GM21717 (cell line): ENCODE data around the gene CCDC91.

ENCODE experiments used
- ATAC-seq: cut with Tn5 transposase; IDR thresholded peaks from one replicate; pipeline ENCODE4 v1.9.1; 2021; ENCODE audit warnings: mild to moderate bottlenecking, moderate library complexity; ENCODE audit not compliant: unreplicated experiment

CCDC91 gene

GRCh38 chr12:28513983-28514382, 323.7 kb downstream of the CCDC91 start:
- ATAC-seq = no peak

GRCh38 chr12:28517101-28517500, 326.8 kb downstream of the CCDC91 start:
- no peak for ATAC-seq

GRCh38 chr12:28527631-28528249, 337.5 kb downstream of the CCDC91 start:
- ATAC-seq = no peak

GRCh38 chr12:28535216-28535615, 345.0 kb downstream of the CCDC91 start:
- ATAC-seq = no peak

GRCh38 chr12:28536088-28536487, 345.8 kb downstream of the CCDC91 start:
- ATAC-seq = no peak

GRCh38 chr12:28537474-28537873, 347.2 kb downstream of the CCDC91 start:
- no peak for ATAC-seq

- no peak for ATAC-seq
Measured at GRCh38 chr12:28539691-28540323, 349.6 kb downstream of the CCDC91 start.

GRCh38 chr12:28540324-28540714, 350.1 kb downstream of the CCDC91 start:
- ATAC-seq = no peak

GRCh38 chr12:28543021-28543890, 353.0 kb downstream of the CCDC91 start:
- ATAC-seq = no peak

GRCh38 chr12:28550757-28551704, 360.8 kb downstream of the CCDC91 start:
- no peak for ATAC-seq

GRCh38 chr12:28552251-28552970, 362.2 kb downstream of the CCDC91 start:
- no peak for ATAC-seq

GRCh38 chr12:28555748-28556147, 365.5 kb downstream of the CCDC91 start:
- ATAC-seq = no peak

GRCh38 chr12:28558250-28558649, 368.0 kb downstream of the CCDC91 start:
- no peak for ATAC-seq

GRCh38 chr12:28563286-28563685, 373.0 kb downstream of the CCDC91 start:
- ATAC-seq = no peak

- no peak for ATAC-seq
Measured at GRCh38 chr12:28563936-28564335, 373.7 kb downstream of the CCDC91 start.

- ATAC-seq = no peak
Measured at GRCh38 chr12:28568118-28568517, 377.9 kb downstream of the CCDC91 start.

- no peak for ATAC-seq
Measured at GRCh38 chr12:28568704-28569103, 378.4 kb downstream of the CCDC91 start.

- ATAC-seq = no peak
Measured at GRCh38 chr12:28569698-28570411, 379.6 kb downstream of the CCDC91 start.

GRCh38 chr12:28570811-28571210, 380.6 kb downstream of the CCDC91 start:
- ATAC-seq = no peak
